ENCODE results near the gene NATD1. TPM values are rescaled to one million over a fixed set of nuclear protein-coding genes. Genes with fewer than 3 reads are reported as not detected.

The NATD1 gene
- polyA plus RNA-seq, 1 of the 3 experiments (the other 2 are of a cell fraction) = 3.9 TPM

DNA sequence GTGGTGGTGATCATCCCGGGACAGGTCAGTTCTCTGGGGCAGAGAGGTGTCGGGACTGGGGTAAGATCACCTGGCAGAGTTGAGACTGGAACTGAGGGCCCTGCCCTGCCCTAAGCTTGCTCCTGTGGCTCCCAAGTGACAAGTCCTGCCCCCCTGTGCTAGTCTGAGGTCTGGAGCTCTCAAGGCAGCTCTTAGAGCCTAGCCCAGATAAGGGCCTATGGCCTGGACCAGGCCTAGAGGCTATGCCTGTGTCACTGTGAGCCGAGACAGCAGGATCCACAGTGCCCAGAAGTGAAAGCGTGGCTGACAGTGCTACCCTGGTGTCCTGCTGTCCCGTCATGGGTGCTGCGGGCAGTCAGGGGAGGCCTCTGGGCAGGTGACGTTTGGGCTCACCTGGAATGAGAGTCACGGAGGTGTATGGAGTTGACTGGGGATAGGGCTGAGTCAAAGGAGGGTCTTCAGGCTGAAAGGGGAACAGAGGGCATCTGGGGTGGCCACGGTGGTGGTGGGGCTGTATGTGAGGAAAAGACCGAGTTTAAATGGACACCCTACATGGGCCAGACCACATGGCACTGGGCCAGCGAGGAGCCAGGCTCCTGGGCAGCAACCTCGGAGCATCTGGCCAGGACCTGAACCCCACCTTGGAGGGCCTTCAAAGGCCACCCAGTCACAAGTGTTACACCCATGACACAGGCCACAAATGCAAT, 5.5 kb downstream of the NATD1 start:
- H3K79me2 ChIP-seq (ENCODE audit: insufficient read depth) = no peaks in the 10 kb centered on the region
- CTCF ChIA-PET = interaction anchor here (0.7 to 1.4 kb wide), 2 partner anchors 13 to 33 kb away, joined by 3 to 4 read pairs; no protein-coding TSS in a partner anchor
- WGBS (ENCODE audit: low lambda C conversion rate) = 80% methylated on average over 8 of the region's 12 CpGs

More for the DNA sequence above, 5.5 kb downstream of the NATD1 start:
- POLR2A ChIA-PET = no interaction called here
- Histone ChIP-seq H4K20me1 (ENCODE audit: insufficient read depth) (no peaks in the 10 kb centered on the region), H3K36me3 (replicated peaks in 1 of 2; ENCODE audit: control insufficient read depth in 1 of 2, insufficient read depth in 2 of 2, low read length in 1 of 2) (no peaks in the 10 kb centered on the region), H3K27ac (ENCODE audit: low read depth in 2 of 2, low read length in 1 of 2) (no peak overlapping the region), H3F3A (replicated peaks; ENCODE audit: insufficient read depth) (no peaks in the 10 kb centered on the region), H3K4me2 (no peak overlapping the region), H3K9ac (no peak overlapping the region), H2AFZ (ENCODE audit: low read depth) (no peak overlapping the region), H3K27me3 (ENCODE audit: insufficient read depth) (no peaks in the 10 kb centered on the region), H3K4me3 (ENCODE audit: low read depth in 2 of 2, low read length in 1 of 2) (no peak overlapping the region), H3K9me3 (no peaks in the 10 kb centered on the region), H3K4me1 (ENCODE audit: control insufficient read depth in 1 of 2, insufficient read depth in 2 of 2, low read depth in 1 of 2, low read length in 1 of 2) (peaks cover 0 to 3% of the 10 kb centered on the region in 2 experiments; a peak in 1 of 4 replicates), H3K9me2 (no peaks in the 10 kb centered on the region)
- no peak for DNase-seq
- TF ChIP-seq FOXM1 (IDR thresholded peaks at IDR 0.05; ENCODE audit: low read depth) (no peak), JUND (IDR thresholded peaks at IDR 0.05) (no peak), TAF1 (IDR thresholded peaks at IDR 0.05; ENCODE audit: borderline replicate concordance, low read depth, low read length) (no peak), TCF12 (IDR thresholded peaks at IDR 0.05) (no peak), RXRA (IDR thresholded peaks at IDR 0.05; ENCODE audit: borderline replicate concordance, low read depth) (no peak), ELF1 (IDR thresholded peaks at IDR 0.05) (no peak), EZH2phosphoT487 (IDR thresholded peaks at IDR 0.05; ENCODE audit: borderline replicate concordance, low read depth) (no peak), EP300 (IDR thresholded peaks at IDR 0.05; ENCODE audit: borderline replicate concordance in 1 of 2, low read depth in 1 of 2, low read length in 1 of 2) (no peak), RAD21 (IDR thresholded peaks at IDR 0.05; ENCODE audit: low read length) (no peak), NFIC (IDR thresholded peaks at IDR 0.05; ENCODE audit: borderline replicate concordance) (no peak)
- TF ChIP-seq, protein P1, sequence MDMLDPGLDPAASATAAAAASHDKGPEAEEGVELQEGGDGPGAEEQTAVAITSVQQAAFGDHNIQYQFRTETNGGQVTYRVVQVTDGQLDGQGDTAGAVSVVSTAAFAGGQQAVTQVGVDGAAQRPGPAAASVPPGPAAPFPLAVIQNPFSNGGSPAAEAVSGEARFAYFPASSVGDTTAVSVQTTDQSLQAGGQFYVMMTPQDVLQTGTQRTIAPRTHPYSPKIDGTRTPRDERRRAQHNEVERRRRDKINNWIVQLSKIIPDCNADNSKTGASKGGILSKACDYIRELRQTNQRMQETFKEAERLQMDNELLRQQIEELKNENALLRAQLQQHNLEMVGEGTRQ (IDR thresholded peaks at IDR 0.05; ENCODE audit: borderline replicate concordance, low read depth, low read length) = no peak
- TF ChIP-seq, protein P2, sequence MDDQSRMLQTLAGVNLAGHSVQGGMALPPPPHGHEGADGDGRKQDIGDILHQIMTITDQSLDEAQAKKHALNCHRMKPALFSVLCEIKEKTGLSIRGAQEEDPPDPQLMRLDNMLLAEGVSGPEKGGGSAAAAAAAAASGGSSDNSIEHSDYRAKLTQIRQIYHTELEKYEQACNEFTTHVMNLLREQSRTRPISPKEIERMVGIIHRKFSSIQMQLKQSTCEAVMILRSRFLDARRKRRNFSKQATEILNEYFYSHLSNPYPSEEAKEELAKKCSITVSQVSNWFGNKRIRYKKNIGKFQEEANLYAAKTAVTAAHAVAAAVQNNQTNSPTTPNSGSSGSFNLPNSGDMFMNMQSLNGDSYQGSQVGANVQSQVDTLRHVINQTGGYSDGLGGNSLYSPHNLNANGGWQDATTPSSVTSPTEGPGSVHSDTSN (IDR thresholded peaks at IDR 0.05) = no peak
- TF ChIP-seq, protein P3, sequence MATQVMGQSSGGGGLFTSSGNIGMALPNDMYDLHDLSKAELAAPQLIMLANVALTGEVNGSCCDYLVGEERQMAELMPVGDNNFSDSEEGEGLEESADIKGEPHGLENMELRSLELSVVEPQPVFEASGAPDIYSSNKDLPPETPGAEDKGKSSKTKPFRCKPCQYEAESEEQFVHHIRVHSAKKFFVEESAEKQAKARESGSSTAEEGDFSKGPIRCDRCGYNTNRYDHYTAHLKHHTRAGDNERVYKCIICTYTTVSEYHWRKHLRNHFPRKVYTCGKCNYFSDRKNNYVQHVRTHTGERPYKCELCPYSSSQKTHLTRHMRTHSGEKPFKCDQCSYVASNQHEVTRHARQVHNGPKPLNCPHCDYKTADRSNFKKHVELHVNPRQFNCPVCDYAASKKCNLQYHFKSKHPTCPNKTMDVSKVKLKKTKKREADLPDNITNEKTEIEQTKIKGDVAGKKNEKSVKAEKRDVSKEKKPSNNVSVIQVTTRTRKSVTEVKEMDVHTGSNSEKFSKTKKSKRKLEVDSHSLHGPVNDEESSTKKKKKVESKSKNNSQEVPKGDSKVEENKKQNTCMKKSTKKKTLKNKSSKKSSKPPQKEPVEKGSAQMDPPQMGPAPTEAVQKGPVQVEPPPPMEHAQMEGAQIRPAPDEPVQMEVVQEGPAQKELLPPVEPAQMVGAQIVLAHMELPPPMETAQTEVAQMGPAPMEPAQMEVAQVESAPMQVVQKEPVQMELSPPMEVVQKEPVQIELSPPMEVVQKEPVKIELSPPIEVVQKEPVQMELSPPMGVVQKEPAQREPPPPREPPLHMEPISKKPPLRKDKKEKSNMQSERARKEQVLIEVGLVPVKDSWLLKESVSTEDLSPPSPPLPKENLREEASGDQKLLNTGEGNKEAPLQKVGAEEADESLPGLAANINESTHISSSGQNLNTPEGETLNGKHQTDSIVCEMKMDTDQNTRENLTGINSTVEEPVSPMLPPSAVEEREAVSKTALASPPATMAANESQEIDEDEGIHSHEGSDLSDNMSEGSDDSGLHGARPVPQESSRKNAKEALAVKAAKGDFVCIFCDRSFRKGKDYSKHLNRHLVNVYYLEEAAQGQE (IDR thresholded peaks at IDR 0.05; ENCODE audit: low read depth, low read length) = no peak
- TF ChIP-seq, protein P4, sequence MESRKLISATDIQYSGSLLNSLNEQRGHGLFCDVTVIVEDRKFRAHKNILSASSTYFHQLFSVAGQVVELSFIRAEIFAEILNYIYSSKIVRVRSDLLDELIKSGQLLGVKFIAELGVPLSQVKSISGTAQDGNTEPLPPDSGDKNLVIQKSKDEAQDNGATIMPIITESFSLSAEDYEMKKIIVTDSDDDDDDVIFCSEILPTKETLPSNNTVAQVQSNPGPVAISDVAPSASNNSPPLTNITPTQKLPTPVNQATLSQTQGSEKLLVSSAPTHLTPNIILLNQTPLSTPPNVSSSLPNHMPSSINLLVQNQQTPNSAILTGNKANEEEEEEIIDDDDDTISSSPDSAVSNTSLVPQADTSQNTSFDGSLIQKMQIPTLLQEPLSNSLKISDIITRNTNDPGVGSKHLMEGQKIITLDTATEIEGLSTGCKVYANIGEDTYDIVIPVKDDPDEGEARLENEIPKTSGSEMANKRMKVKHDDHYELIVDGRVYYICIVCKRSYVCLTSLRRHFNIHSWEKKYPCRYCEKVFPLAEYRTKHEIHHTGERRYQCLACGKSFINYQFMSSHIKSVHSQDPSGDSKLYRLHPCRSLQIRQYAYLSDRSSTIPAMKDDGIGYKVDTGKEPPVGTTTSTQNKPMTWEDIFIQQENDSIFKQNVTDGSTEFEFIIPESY (IDR thresholded peaks at IDR 0.05; ENCODE audit: borderline replicate concordance, low read depth) = no peak
- TF ChIP-seq, protein P5, sequence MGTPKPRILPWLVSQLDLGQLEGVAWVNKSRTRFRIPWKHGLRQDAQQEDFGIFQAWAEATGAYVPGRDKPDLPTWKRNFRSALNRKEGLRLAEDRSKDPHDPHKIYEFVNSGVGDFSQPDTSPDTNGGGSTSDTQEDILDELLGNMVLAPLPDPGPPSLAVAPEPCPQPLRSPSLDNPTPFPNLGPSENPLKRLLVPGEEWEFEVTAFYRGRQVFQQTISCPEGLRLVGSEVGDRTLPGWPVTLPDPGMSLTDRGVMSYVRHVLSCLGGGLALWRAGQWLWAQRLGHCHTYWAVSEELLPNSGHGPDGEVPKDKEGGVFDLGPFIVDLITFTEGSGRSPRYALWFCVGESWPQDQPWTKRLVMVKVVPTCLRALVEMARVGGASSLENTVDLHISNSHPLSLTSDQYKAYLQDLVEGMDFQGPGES (IDR thresholded peaks at IDR 0.05; ENCODE audit: low read depth, low read length) = no peak

Data from SK-N-SH (cell line).